ENCODE measurements around the gene SQSTM1. TPM values are rescaled to one million over a fixed set of nuclear protein-coding genes. Genes with fewer than 3 reads are reported as not detected.

SQSTM1 gene
- total and polyA plus RNA-seq, 9 of the 15 experiments (the other 6 are each of a cell fraction or from before 2014, with no cell fraction given) = 5.6 to 148 (median 64.0) TPM

GRCh38 chr5:179875741-179876609 lies 55.3 kb downstream of the SQSTM1 start (continued):
- TF ChIP-seq ZNF764 (CRISPR knock-in tag; IDR thresholded peaks at IDR 0.05; ENCODE audit: low read depth) = no peak
- TF ChIP-seq KAT2B (IDR thresholded peaks at IDR 0.05; ENCODE audit: low read depth, low read length) = no peak
- TF ChIP-seq ZNF282 (CRISPR knock-in tag; IDR thresholded peaks at IDR 0.05) = no peak
- no peak for TF ChIP-seq HBP1 (CRISPR knock-in tag; IDR thresholded peaks at IDR 0.05)
- TF ChIP-seq RBM39 (optimal IDR thresholded peaks at IDR 0.05; ENCODE audit: low read depth, low read length) = no peak
- no peak for TF ChIP-seq MNT (conservative IDR thresholded peaks at IDR 0.05)

- H3K9me3 ChIP-seq (replicated peaks; ENCODE audit: control insufficient read depth, insufficient read depth, low read depth, low read length) = no peaks in the 10 kb centered on the region
- no TSS peak for BruUV-seq (replicated peaks)
- DNase-seq (ENCODE audit: extremely low read depth in 1 of 4, low spot score in 3 of 4) (no peak), ATAC-seq (no peak), FAIRE-seq (no peak)
- CTCF ChIA-PET (ENCODE audit: low intra/inter-chr PET ratio) = no interaction called here
- H3K9ac ChIP-seq (ENCODE audit: insufficient read depth in 1 of 2, low read depth in 2 of 2, low read length in 2 of 2) = no peak overlapping the region
- no peaks in the 10 kb centered on the region for H3K27me3 ChIP-seq (ENCODE audit: control insufficient read depth in 2 of 2, insufficient read depth in 2 of 2, low read length in 2 of 2)
- no peak overlapping the region for H3K4me2 ChIP-seq (ENCODE audit: insufficient read depth, low read length)
- H3K9me1 ChIP-seq (ENCODE audit: control insufficient read depth, insufficient read depth, low read length) = no peaks in the 10 kb centered on the region
- no peak overlapping the region for H3K4me3 ChIP-seq
- no peak overlapping the region for H2AFZ ChIP-seq (ENCODE audit: low read depth, low read length)
- WGBS (ENCODE audit: insufficient coverage, low coverage, missing lambda C conversion rate) = 81% methylated on average over 3 of the region's 3 CpGs
- intact Hi-C loops (cut with micrococcal nuclease) = no loop called here
- no peaks in the 10 kb centered on the region; a peak in 1 of 5 replicates for H3K4me1 ChIP-seq (replicated peaks in 1 of 2; ENCODE audit: control insufficient read depth in 2 of 2, insufficient read depth in 2 of 2, low read length in 2 of 2)
- H3K36me3 ChIP-seq (ENCODE audit: control insufficient read depth, insufficient read depth, low read length) = peaks cover 72% of the 10 kb centered on the region; the same call in 2 of the 3 replicates
- in situ Hi-C loops (cut with MboI) = no loop called here
- POLR2A ChIA-PET = interaction anchor here (0.6 to 0.7 kb wide), 2 partner anchors 115 to 127 kb away, joined by 3 read pairs; no protein-coding TSS in a partner anchor
- no peaks in the 10 kb centered on the region; the same call in 1 of the 2 replicates for H4K20me1 ChIP-seq (replicated peaks; ENCODE audit: control insufficient read depth, insufficient read depth, low read length)
- no peak overlapping the region for H3K27ac ChIP-seq (ENCODE audit: extremely low read depth, low read depth, low read length)
- H3K79me2 ChIP-seq (ENCODE audit: control insufficient read depth, insufficient read depth, low read length) = no peaks in the 10 kb centered on the region
- TF ChIP-seq DNMT1 (IDR thresholded peaks at IDR 0.05) (no peak), ATF6 (CRISPR knock-in tag; IDR thresholded peaks at IDR 0.05) (no peak), MBD1 (CRISPR knock-in tag; IDR thresholded peaks at IDR 0.05) (no peak), ZBTB9 (CRISPR knock-in tag; IDR thresholded peaks at IDR 0.05) (no peak)
Measured at GRCh38 chr5:179876610-179876952, 55.9 kb downstream of the SQSTM1 start.

Data from K562 (cell line).